Skeletal muscle tissue (tissue), 4 donors: ENCODE measurements around the gene GRIA1. TPM values are rescaled to one million over a fixed set of nuclear protein-coding genes. Genes with fewer than 3 reads are reported as not detected.
"Not testable (repeated sequence)": the region's sequence is repeated elsewhere in the genome, so short reads cannot be mapped to it uniquely, and the experiment has no call there.

Experiments
- H3K27ac ChIP-seq: one replicate; pipeline ENCODE4 v1.7.0; 2013; ENCODE audit warnings: mild to moderate bottlenecking, low read depth, low read length, inconsistent platforms
- H3K27me3 ChIP-seq, 3 donors: one replicate each; pipeline ENCODE4 v1.7.0; 2013; ENCODE audit warnings: low read length in 3 of 3; ENCODE audit not compliant: control insufficient read depth in 3 of 3, insufficient read depth in 3 of 3
- H3K36me3 ChIP-seq, 3 donors: one replicate each; pipeline ENCODE4 v1.7.0; 2013; ENCODE audit warnings: low read length in 3 of 3; ENCODE audit not compliant: control insufficient read depth in 3 of 3, insufficient read depth in 3 of 3
- H3K4me1 ChIP-seq, 3 donors: one replicate each; pipeline ENCODE4 v1.7.0; 2013; ENCODE audit warnings: low read length in 3 of 3, mild to moderate bottlenecking in 3 of 3; ENCODE audit not compliant: control insufficient read depth in 3 of 3, insufficient read depth in 3 of 3
- H3K4me3 ChIP-seq, 3 donors: one replicate each; pipeline ENCODE4 v1.7.0; 2013; ENCODE audit warnings: low read length in 3 of 3
- H3K9ac ChIP-seq, 3 donors: one replicate each; pipeline ENCODE4 v1.7.0; 2013; ENCODE audit warnings: low read length in 3 of 3, mild to moderate bottlenecking in 3 of 3, moderate library complexity in 2 of 3, low read depth in 1 of 3
- H3K9me3 ChIP-seq, 3 donors: one replicate each; pipeline ENCODE4 v1.7.0; 2013; ENCODE audit warnings: low read length in 3 of 3; ENCODE audit not compliant: control insufficient read depth in 3 of 3
- total RNA-seq: library from RNA; depleted of rRNA; stranded (reverse); fragments of >200 nt; gene quantifications from one replicate; pipeline ENCODE4 v1.2.3, GENCODE V29; 2014
- donor health status: Osteomylitis.

Gene GRIA1
- total RNA-seq, 1 donor from 2014 or later = 1.0 TPM

DNA sequence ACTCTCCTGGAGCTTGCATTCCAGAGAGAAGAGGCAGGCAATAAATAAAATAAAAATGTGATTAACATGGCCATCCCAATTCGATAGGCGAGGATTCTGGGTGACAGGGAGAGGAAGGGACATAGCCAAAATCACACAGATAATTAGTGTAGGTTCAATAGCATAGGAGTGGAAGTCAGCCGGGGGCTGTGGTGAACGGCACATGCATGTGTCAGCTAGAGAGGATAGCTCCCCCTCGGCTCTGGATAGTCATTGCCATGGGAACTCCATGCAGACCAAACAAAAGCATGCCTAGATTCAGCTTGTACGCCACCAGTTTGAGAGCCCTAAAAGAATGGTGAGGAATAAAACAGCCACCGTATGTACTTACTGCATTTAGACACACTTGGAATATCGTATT, 223.5 kb downstream of the GRIA1 start:
- no peaks in the 10 kb centered on the region for H3K9me3 ChIP-seq
- no peaks in the 10 kb centered on the region for H3K4me1 ChIP-seq
- no peak overlapping the region for H3K4me3 ChIP-seq
- H3K27ac ChIP-seq = no peak overlapping the region
- peaks cover 0 to 5% (median 0%) of the 10 kb centered on the region in 3 donors for H3K27me3 ChIP-seq
- H3K9ac ChIP-seq = no peak overlapping the region
- H3K36me3 ChIP-seq = no peaks in the 10 kb centered on the region

DNA sequence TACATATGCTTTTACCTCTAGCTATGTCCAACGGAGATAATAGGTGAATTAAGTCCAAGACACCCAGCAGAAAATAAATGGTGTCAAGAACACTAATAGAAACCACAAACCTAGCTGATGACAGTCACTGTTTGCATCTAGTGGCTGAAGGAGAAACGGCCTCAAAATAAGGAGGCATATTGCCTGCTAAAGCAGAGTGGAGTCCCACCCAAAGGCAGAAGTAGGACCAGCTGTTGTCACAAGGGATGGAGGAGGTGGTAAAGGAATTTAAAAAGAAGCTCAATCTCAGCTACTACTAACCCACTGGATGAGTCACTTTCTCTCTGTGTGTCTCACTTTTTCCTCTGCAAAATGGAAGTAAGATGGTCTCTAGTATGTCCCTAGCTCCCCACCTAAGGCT, 224.3 kb downstream of the GRIA1 start:
- no peak overlapping the region for H3K4me3 ChIP-seq
- no peaks in the 10 kb centered on the region for H3K36me3 ChIP-seq
- no peak overlapping the region for H3K9ac ChIP-seq
- no peaks in the 10 kb centered on the region for H3K4me1 ChIP-seq
- peaks cover 0 to 5% (median 0%) of the 10 kb centered on the region in 3 donors for H3K27me3 ChIP-seq
- H3K9me3 ChIP-seq = no peaks in the 10 kb centered on the region
- no peak overlapping the region for H3K27ac ChIP-seq

GRCh38 chr5:153717287-153717686, 226.8 kb downstream of the GRIA1 start:
- Histone ChIP-seq H3K27me3 (peaks cover 0 to 5% (median 0%) of the 10 kb centered on the region in 3 donors), H3K9me3 (no peaks in the 10 kb centered on the region), H3K36me3 (no peaks in the 10 kb centered on the region), H3K4me1 (no peaks in the 10 kb centered on the region), H3K27ac (no peak overlapping the region), H3K4me3 (no peak overlapping the region), H3K9ac (no peak overlapping the region)

- Histone ChIP-seq H3K9me3 (no peaks in the 10 kb centered on the region), H3K27me3 (peaks cover 0 to 3% (median 0%) of the 10 kb centered on the region in 3 donors), H3K36me3 (no peaks in the 10 kb centered on the region), H3K27ac (no peak overlapping the region), H3K4me1 (no peaks in the 10 kb centered on the region), H3K4me3 (no peak overlapping the region), H3K9ac (no peak overlapping the region)
Observed at GRCh38 chr5:153718713-153719112, 228.2 kb downstream of the GRIA1 start.

- H3K27me3 ChIP-seq = peaks cover 0 to 3% (median 0%) of the 10 kb centered on the region in 3 donors
- no peaks in the 10 kb centered on the region for H3K4me1 ChIP-seq
- no peaks in the 10 kb centered on the region for H3K36me3 ChIP-seq
- no peaks in the 10 kb centered on the region for H3K9me3 ChIP-seq
- H3K27ac ChIP-seq = no peak overlapping the region
- H3K4me3 ChIP-seq = no peak overlapping the region
- H3K9ac ChIP-seq = no peak overlapping the region
Observed at GRCh38 chr5:153719324-153719723, 228.9 kb downstream of the GRIA1 start.

DNA sequence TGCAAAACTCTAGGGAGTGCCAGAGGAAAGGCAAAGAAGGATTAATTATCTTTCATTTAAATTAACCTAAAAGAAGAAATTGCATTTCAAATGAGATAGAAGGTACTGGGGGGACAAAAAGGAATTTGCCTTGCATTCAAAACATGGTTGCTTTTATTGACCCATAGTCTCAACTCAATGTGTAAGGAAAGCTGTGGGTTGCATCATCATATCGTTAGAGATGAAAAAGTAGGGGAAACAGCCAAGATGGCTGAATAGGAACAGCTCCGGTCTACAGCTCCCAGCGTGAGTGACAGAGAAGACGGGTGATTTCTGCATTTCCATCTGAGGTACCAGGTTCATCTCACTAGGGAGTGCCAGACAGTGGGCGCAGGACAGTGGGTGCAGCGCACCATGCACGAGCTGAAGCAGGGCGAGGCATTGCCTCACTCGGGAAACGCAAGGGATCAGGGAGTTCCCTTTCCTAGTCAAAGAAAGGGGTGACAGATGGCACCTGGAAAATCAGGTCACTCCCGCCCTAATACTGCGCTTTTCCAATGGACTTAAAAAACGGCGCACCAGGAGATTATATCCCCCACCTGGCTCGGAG, 232.6 kb downstream of the GRIA1 start:
- not testable (repeated sequence) for H3K36me3 ChIP-seq, H3K9me3 ChIP-seq, H3K27ac ChIP-seq, H3K4me1 ChIP-seq, H3K4me3 ChIP-seq, H3K9ac ChIP-seq, H3K27me3 ChIP-seq

- Histone ChIP-seq H3K27me3 (no peaks in the 10 kb centered on the region), H3K4me1 (no peaks in the 10 kb centered on the region), H3K4me3 (no peak overlapping the region), H3K36me3 (no peaks in the 10 kb centered on the region), H3K9me3 (no peaks in the 10 kb centered on the region), H3K27ac (no peak overlapping the region), H3K9ac (no peak overlapping the region)
Observed at GRCh38 chr5:153742060-153742459, 251.6 kb downstream of the GRIA1 start.

- Histone ChIP-seq H3K9ac (no peak overlapping the region), H3K36me3 (no peaks in the 10 kb centered on the region), H3K4me3 (no peak overlapping the region), H3K4me1 (no peaks in the 10 kb centered on the region), H3K9me3 (no peaks in the 10 kb centered on the region), H3K27me3 (no peaks in the 10 kb centered on the region), H3K27ac (no peak overlapping the region)
Observed at GRCh38 chr5:153744751-153745150, 254.3 kb downstream of the GRIA1 start.

DNA sequence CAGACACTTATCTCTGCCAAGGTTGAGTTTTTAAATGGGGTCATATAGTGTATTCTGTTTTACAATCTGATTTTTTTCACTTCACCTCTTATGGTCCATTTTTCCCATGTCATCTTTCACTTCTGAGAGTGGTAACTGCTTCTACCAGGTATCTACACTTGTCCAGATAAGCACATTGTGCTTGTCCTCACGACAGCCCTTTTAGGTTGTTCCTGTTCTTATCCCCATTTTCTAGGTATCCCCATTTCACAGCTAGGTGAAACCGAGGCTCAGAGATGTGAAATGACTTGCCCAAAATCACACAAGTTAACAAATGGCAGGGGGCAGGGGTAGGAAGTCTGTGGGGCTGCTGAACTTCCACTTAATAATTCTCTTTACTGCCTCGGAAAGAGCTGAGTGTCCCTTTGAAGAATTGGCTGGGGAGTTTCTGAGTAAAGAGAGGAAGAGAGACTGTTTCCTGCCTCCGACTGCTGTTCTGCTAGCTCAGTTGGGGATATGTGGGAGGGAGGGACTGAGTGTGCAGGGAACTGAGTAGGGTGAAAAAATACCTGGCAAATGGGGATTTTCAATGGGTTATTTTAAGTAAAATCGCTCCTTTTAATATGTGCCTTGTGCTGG, 255.4 kb downstream of the GRIA1 start:
- no peak overlapping the region for H3K9ac ChIP-seq
- H3K27me3 ChIP-seq = no peaks in the 10 kb centered on the region
- no peaks in the 10 kb centered on the region for H3K9me3 ChIP-seq
- no peak overlapping the region for H3K4me3 ChIP-seq
- H3K27ac ChIP-seq = no peak overlapping the region
- no peaks in the 10 kb centered on the region for H3K4me1 ChIP-seq
- H3K36me3 ChIP-seq = no peaks in the 10 kb centered on the region

- no peak overlapping the region for H3K9ac ChIP-seq
Observed at GRCh38 chr5:153746440-153746839, 256.0 kb downstream of the GRIA1 start.

More at GRCh38 chr5:153746440-153746839, 256.0 kb downstream of the GRIA1 start:
- no peak overlapping the region for H3K27ac ChIP-seq
- H3K4me3 ChIP-seq = no peak overlapping the region
- H3K9me3 ChIP-seq = no peaks in the 10 kb centered on the region
- H3K4me1 ChIP-seq = no peaks in the 10 kb centered on the region
- H3K27me3 ChIP-seq = no peaks in the 10 kb centered on the region
- H3K36me3 ChIP-seq = no peaks in the 10 kb centered on the region
